Keratinocyte (primary cell): Measurements from ENCODE around the gene KLHL33.

Experiments
- CTCF ChIP-seq, 3 experiments: IDR thresholded peaks in 1 of 3; conservative IDR thresholded peaks in 1 of 3; optimal IDR thresholded peaks in 1 of 3; 2 replicates in 2 of 3; 3 replicates in 1 of 3; pipeline versions ENCODE3 to v1.5.1; 2011; ENCODE audit warnings: low read length in 3 of 3, mild to moderate bottlenecking in 3 of 3, moderate library complexity in 2 of 3, control low read depth in 1 of 3, inconsistent platforms in 1 of 3; ENCODE audit not compliant: insufficient read depth in 2 of 3; ENCODE audit errors: extremely low read depth in 1 of 3
- EZH2 ChIP-seq: IDR thresholded peaks from one replicate; pipeline ENCODE4 v1.6.1; 2012; ENCODE audit warnings: inconsistent platforms, mild to moderate bottlenecking, low read length, moderate library complexity

- no peak for TF ChIP-seq CTCF (optimal IDR thresholded peaks at IDR 0.05 in 1 of 3, IDR thresholded peaks at IDR 0.05 in 1 of 3, conservative IDR thresholded peaks at IDR 0.05 in 1 of 3; ENCODE audit: extremely low read depth in 1 of 3, insufficient read depth in 2 of 3, low read length in 3 of 3)
- no peak for TF ChIP-seq EZH2
Observed at GRCh38 chr14:20383032-20383431, 52.9 kb downstream of the KLHL33 start.
